Lung (tissue), 12 donors: ENCODE data around the gene TSEN15. TPM values are rescaled to one million over a fixed set of nuclear protein-coding genes. Genes with fewer than 3 reads are reported as not detected.

ENCODE experiments used
- ATAC-seq: fragments of 200-7000 bp; cut with Tn5 transposase; one replicate; pipeline ENCODE4 v1.9.1; 2020; ENCODE audit warnings: moderate number of reproducible peaks; ENCODE audit not compliant: insufficient read depth, low FRiP score
- DNase-seq, 3 donors: peaks; one replicate each; pipeline ENCODE4 v3.0.0-alpha.2; 2013 to 2017
- H3K27ac ChIP-seq, 2 donors: one replicate each; pipeline ENCODE4 v1.5.1; 2013; ENCODE audit warnings: mild to moderate bottlenecking in 2 of 2, moderate library complexity in 2 of 2, control low read depth in 1 of 2, inconsistent platforms in 1 of 2, low read depth in 1 of 2, low read length in 1 of 2
- H3K27me3 ChIP-seq, 3 donors: one replicate each; pipeline ENCODE4 v1.5.1; 2013; ENCODE audit warnings: low read length in 2 of 3; ENCODE audit not compliant: control insufficient read depth in 3 of 3, insufficient read depth in 3 of 3
- H3K36me3 ChIP-seq, 4 donors: one replicate each; pipeline ENCODE4 v1.5.1; 2013; ENCODE audit warnings: low read length in 4 of 4, mild to moderate bottlenecking in 1 of 4, moderate library complexity in 1 of 4; ENCODE audit not compliant: control insufficient read depth in 4 of 4, insufficient read depth in 4 of 4
- H3K4me1 ChIP-seq, 5 donors: one replicate each; pipeline ENCODE4 v1.5.1; 2013; ENCODE audit warnings: low read length in 5 of 5, mild to moderate bottlenecking in 2 of 5, moderate library complexity in 1 of 5; ENCODE audit not compliant: control insufficient read depth in 5 of 5, insufficient read depth in 5 of 5
- H3K4me3 ChIP-seq: one replicate; pipeline ENCODE4 v1.5.1; 2013; ENCODE audit warnings: mild to moderate bottlenecking, control low read depth, moderate library complexity
- H3K9ac ChIP-seq, 2 donors: one replicate each; pipeline ENCODE4 v1.5.1; 2013; ENCODE audit warnings: low read length in 2 of 2, control low read depth in 1 of 2; ENCODE audit not compliant: insufficient read depth in 1 of 2
- H3K9me3 ChIP-seq, 4 donors: one replicate each; pipeline ENCODE4 v1.5.1; 2013; ENCODE audit warnings: low read length in 3 of 4, mild to moderate bottlenecking in 1 of 4, moderate library complexity in 1 of 4; ENCODE audit not compliant: control insufficient read depth in 4 of 4, insufficient read depth in 3 of 4
- WGBS, 2 donors: extraction: QIAGEN DNeasy Blood & Tissue Kit; methylation state at CpG; one replicate each; pipeline ENCODE4 v1.1.7; 2013; 5-methylcytosine and 5-hydroxymethylcytosine counted together
- polyA plus RNA-seq, 2 donors: library from polyadenylated mRNA; stranded (reverse); fragments of 200-250 nt; gene quantifications; one replicate each; pipeline ENCODE4 v1.2.1, GENCODE V29; 2013
- total RNA-seq, 2 donors: library from RNA; depleted of rRNA in 1 of 2; stranded (reverse); fragments of >200 nt in 1 of 2; gene quantifications; one replicate each; pipeline ENCODE4 v1.2.1, GENCODE V29; 2014 to 2021
- TF ChIP-seq, protein P1 (sequence below): IDR thresholded peaks from 2 replicates; pipeline ENCODE4 v1.5.1; 2012; ENCODE audit warnings: mild to moderate bottlenecking; ENCODE audit errors: control extremely low read depth, extremely low read depth
- donor health status: control.
- donor health status: control.
- donor health status: Bipolar disorder and iron deficiency.
- donor health status: healthy.
- donor health status: DM: yes; HTN: yes; CAD: no.

Gene TSEN15
- total and polyA plus RNA-seq, 4 donors, result 18.8 to 32.8 (median 31.1) TPM

DNA sequence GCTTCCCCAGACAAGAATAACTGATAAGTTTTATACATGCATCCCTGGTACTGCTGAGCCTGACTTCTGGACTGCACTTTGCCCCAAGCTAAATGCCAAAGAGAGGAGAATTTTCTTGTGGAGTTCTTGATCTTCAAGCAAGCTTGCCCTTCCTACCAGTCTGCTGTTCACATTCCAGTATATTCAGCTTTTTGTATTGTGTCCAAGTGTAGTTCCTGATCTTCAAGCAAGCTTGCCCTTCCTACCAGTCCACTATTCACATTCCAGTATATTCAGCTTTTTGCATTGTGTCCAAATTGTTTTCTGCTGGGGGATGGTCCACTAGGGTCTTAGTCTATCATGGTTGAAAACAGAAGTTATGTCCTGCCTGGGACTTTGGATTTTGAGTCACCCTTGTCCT lies 894 bp upstream of the TSEN15 start:
- Histone ChIP-seq H3K9me3 (no peaks in the 10 kb centered on the region), H3K4me1 (peaks cover 0 to 14% (median 0%) of the 10 kb centered on the region in 5 donors), H3K27me3 (no peaks in the 10 kb centered on the region), H3K36me3 (peaks cover 0 to 9% (median 2%) of the 10 kb centered on the region in 4 donors), H3K4me3 (no peak overlapping the region), H3K27ac (peak overlapping the region; percentile 76 to 99), H3K9ac (peak overlapping the region in 1 of 2 donors; percentile 51)
- no peak for ATAC-seq
- no peak for DNase-seq
- TF ChIP-seq, protein P1, sequence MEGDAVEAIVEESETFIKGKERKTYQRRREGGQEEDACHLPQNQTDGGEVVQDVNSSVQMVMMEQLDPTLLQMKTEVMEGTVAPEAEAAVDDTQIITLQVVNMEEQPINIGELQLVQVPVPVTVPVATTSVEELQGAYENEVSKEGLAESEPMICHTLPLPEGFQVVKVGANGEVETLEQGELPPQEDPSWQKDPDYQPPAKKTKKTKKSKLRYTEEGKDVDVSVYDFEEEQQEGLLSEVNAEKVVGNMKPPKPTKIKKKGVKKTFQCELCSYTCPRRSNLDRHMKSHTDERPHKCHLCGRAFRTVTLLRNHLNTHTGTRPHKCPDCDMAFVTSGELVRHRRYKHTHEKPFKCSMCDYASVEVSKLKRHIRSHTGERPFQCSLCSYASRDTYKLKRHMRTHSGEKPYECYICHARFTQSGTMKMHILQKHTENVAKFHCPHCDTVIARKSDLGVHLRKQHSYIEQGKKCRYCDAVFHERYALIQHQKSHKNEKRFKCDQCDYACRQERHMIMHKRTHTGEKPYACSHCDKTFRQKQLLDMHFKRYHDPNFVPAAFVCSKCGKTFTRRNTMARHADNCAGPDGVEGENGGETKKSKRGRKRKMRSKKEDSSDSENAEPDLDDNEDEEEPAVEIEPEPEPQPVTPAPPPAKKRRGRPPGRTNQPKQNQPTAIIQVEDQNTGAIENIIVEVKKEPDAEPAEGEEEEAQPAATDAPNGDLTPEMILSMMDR, result no peak

DNA sequence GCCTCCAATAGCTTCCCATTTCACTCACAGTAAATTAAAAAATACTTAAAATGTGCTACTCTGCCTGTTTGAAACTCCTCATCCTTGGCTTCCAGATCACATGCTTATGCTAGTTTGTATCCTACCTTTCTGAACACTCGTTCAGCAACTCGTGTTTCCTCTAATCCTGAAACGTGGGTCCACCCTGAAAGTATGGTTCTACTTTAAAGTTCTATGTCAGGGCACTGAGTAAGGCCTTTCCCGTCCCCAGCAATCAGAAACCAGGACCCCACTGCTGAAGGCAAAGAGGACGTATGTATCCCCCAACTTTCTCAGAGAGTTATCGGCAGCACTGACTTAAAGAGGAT lies 419 bp upstream of the TSEN15 start:
- peak overlapping the region; percentile 51 for H3K9ac ChIP-seq
- H3K4me1 ChIP-seq, result peaks cover 0 to 14% (median 0%) of the 10 kb centered on the region in 5 donors
- H3K27me3 ChIP-seq, result no peaks in the 10 kb centered on the region
- no peaks in the 10 kb centered on the region for H3K9me3 ChIP-seq
- peak overlapping the region; percentile 99 for H3K4me3 ChIP-seq
- WGBS, 2 donors, result 1% methylated on average over 6 of the region's 6 CpGs
- TF ChIP-seq, protein P1, result no peak
- ATAC-seq, result no peak
- H3K27ac ChIP-seq, result peak overlapping the region; percentile 76 to 99
- peaks cover 0 to 9% (median 2%) of the 10 kb centered on the region in 4 donors for H3K36me3 ChIP-seq
- peak in 1 of 3 donors; percentile 26 for DNase-seq

DNA sequence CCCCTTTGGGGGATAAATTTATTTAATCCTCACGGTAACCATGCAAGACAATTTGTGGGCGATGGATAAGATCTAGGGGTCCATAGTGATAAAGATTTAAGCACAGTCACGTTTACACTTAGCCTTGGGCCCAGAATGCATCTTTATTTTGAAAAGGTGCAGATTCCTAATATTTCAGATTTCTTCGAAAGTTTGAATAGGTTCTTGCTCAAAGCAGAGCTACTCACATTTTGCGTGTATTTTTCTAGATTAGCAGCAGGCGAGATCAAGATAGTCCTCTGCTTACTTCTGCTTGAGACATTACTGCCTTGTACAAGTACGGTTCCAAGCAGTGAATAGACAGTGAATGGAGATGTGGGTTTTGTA lies 647 bp downstream of the TSEN15 start:
- Histone ChIP-seq H3K4me3 (peak overlapping the region; percentile 99), H3K27me3 (no peaks in the 10 kb centered on the region), H3K4me1 (peaks cover 0 to 14% (median 0%) of the 10 kb centered on the region in 5 donors), H3K9ac (peak overlapping the region; percentile 51 to 86), H3K36me3 (peaks cover 0 to 9% (median 2%) of the 10 kb centered on the region in 4 donors), H3K27ac (peak overlapping the region in 1 of 2 donors; percentile 76), H3K9me3 (no peaks in the 10 kb centered on the region)
- ATAC-seq, result no peak
- DNase-seq, result peak in 2 of 3 donors; percentile 13 to 32
- WGBS, 2 donors, result 6 to 7% methylated on average over 7 of the region's 7 CpGs
- TF ChIP-seq, protein P1, result no peak

DNA sequence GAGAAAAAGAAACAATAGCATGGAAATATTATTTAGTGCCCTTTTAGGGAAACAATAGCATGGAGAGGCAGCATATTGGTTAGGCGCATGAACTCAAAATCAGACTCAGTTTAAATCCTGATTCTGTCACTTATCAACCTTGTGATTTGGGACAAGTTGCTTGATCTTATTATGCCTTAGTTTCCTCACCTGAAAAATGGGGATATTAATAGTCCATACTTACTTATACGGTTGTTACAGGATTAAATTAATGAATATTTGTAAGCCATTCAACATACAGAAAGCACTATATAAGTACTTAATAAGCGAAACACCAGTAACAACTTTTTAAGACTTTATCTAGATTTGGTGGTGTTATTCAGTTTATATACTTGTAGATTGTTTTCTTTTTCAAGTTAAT lies 1.2 kb downstream of the TSEN15 start:
- TF ChIP-seq, protein P1, result no peak
- no peak overlapping the region for H3K4me3 ChIP-seq
- no peaks in the 10 kb centered on the region for H3K9me3 ChIP-seq
- no peak overlapping the region for H3K27ac ChIP-seq
- DNase-seq, result no peak
- no peak for ATAC-seq
- H3K36me3 ChIP-seq, result peaks cover 0 to 9% (median 2%) of the 10 kb centered on the region in 4 donors
- WGBS, 2 donors, result 64 to 77% methylated on average over 3 of the region's 3 CpGs
- H3K4me1 ChIP-seq, result peaks cover 0 to 14% (median 0%) of the 10 kb centered on the region in 5 donors
- peak overlapping the region in 1 of 2 donors; percentile 86 for H3K9ac ChIP-seq
- H3K27me3 ChIP-seq, result no peaks in the 10 kb centered on the region
